HFF-Myc (cell line): ENCODE results near the gene FAM174B.

Experiments used
- DNase-seq: peaks from one replicate; pipeline ENCODE4 v3.0.0-alpha.2; 2011; ENCODE audit warnings: low read depth; ENCODE audit errors: extremely low read depth
- H3K4me3 ChIP-seq: replicated peaks from 2 replicates; pipeline ENCODE4 v1.5.1; 2011; ENCODE audit warnings: low read depth, mild to moderate bottlenecking, control low read depth, low read length
- CTCF ChIP-seq: IDR thresholded peaks from 2 replicates; pipeline ENCODE4 v1.5.1; 2012; ENCODE audit warnings: mild to moderate bottlenecking, low read depth, low read length, control low read depth; ENCODE audit errors: missing control alignments

The FAM174B gene

GRCh38 chr15:92636908-92637481, 18.6 kb downstream of the FAM174B start:
- H3K4me3 ChIP-seq, result no peak overlapping the region
- DNase-seq, result no peak
- no peak for TF ChIP-seq CTCF

DNA sequence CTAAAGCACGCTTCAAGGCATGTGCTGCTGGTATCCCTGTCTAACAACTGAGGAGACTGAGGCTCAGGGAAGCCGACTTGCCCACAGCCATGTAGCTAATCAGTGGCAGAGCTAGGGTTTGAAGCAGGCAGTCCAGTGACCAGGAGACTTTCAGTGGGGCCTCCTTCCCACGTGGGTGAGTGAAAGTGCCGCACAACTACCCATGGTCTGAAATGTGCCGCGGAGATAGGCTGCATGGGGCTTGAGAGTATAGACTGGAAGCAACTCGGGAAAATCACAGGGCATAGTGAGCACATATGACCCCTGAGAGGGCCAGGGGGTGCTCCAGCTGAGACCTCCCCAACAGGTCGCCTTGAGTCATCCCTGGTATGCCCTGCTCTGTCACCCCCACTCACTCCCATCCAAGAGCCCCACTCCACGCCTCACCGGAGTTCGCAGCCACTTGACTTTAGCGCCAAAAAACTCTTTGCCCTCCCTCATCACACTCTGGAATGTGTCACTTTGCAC, 19.1 kb downstream of the FAM174B start:
- no peak for DNase-seq
- no peak overlapping the region for H3K4me3 ChIP-seq
- no peak for TF ChIP-seq CTCF

- no peak for DNase-seq
- TF ChIP-seq CTCF, result no peak
- H3K4me3 ChIP-seq, result no peak overlapping the region
Measured at GRCh38 chr15:92634671-92635201, 20.8 kb downstream of the FAM174B start.

- no peak overlapping the region for H3K4me3 ChIP-seq
- TF ChIP-seq CTCF, result no peak
- no peak for DNase-seq
Measured at GRCh38 chr15:92634060-92634459, 21.5 kb downstream of the FAM174B start.

- TF ChIP-seq CTCF, result no peak
- no peak for DNase-seq
- no peak overlapping the region for H3K4me3 ChIP-seq
Measured at GRCh38 chr15:92633418-92633817, 22.2 kb downstream of the FAM174B start.

DNA sequence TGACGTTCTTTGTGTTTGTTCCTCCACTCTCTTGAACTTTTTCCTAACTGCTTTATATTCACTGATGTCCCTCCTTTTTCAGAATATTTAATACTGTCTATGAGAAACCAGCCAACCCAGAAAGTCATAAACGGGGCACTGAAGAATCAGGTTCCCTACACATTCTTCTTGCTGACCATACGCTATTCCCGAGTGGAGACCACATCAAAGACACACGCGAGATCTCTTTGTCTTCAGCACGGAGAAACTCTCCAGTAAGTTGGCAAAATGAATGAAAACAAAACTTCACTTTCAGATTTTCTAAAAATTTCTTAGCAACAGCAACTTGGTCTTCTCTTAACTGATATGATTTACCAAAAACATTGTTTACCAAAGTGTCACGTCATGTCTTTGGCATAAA, 22.6 kb downstream of the FAM174B start:
- no peak for DNase-seq
- TF ChIP-seq CTCF, result no peak
- H3K4me3 ChIP-seq, result no peak overlapping the region

DNA sequence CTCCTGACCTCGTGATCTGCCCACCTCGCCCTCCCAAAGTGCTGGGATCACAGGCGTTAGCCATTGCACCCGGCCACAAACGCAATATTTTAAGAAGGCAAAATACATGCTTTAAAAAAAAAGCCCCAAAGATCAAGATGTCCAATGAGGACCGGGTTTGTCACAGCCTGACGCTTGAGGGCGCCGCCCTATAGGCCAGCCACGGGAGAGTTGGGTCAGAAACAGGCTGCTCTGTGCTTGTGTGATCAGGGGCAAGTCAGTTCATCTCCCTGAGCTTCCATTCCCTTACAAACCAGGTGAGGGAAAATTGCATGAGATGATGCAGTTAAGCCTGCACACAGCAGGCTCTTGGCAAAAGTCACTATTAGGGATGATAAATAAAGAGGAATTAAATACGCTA, 23.9 kb downstream of the FAM174B start:
- peak; percentile 2 for TF ChIP-seq CTCF
- no peak for DNase-seq
- no peak overlapping the region for H3K4me3 ChIP-seq
